Breast epithelium (tissue), 3 donors: ENCODE data around the gene KRTAP4-1.
"Not testable (repeated sequence)": the region's sequence is repeated elsewhere in the genome, so short reads cannot be mapped to it uniquely, and the experiment has no call there.

Experiments
- POLR2A ChIP-seq: fragments of 450-650 bp; IDR thresholded peaks from one replicate; pipeline ENCODE4 v1.6.1; 2016; ENCODE audit warnings: antibody characterized with exemption, mild to moderate bottlenecking, moderate library complexity
- TF ChIP-seq, protein P1 (sequence below), 3 donors: fragments of 450-650 bp; IDR thresholded peaks; one replicate each; pipeline ENCODE4 v1.5.1; 2016 to 2017; ENCODE audit warnings: antibody characterized with exemption in 3 of 3, mild to moderate bottlenecking in 3 of 3, moderate library complexity in 3 of 3

DNA sequence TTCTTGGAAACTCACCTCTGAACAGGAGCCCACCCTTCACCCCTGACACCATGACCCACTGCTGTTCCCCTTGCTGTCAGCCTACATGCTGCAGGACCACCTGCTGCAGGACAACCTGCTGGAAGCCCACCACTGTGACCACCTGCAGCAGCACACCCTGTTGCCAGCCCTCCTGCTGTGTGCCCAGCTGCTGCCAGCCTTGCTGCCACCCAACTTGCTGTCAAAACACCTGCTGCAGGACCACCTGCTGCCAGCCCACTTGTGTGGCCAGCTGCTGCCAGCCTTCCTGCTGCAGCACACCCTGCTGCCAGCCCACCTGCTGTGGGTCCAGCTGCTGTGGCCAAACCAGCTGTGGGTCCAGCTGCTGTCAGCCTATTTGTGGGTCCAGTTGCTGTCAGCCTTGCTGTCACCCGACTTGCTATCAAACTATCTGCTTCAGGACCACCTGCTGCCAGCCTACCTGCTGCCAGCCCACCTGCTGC, 5.2 kb upstream of the KRTAP4-1 start, which contains the start of gene KRTAP9-1:
- TF ChIP-seq, protein P1, sequence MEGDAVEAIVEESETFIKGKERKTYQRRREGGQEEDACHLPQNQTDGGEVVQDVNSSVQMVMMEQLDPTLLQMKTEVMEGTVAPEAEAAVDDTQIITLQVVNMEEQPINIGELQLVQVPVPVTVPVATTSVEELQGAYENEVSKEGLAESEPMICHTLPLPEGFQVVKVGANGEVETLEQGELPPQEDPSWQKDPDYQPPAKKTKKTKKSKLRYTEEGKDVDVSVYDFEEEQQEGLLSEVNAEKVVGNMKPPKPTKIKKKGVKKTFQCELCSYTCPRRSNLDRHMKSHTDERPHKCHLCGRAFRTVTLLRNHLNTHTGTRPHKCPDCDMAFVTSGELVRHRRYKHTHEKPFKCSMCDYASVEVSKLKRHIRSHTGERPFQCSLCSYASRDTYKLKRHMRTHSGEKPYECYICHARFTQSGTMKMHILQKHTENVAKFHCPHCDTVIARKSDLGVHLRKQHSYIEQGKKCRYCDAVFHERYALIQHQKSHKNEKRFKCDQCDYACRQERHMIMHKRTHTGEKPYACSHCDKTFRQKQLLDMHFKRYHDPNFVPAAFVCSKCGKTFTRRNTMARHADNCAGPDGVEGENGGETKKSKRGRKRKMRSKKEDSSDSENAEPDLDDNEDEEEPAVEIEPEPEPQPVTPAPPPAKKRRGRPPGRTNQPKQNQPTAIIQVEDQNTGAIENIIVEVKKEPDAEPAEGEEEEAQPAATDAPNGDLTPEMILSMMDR (IDR thresholded peaks at IDR 0.05) = not testable (repeated sequence)
- TF ChIP-seq POLR2A = not testable (repeated sequence)
